Measurements from ENCODE around the gene CD3E.

Gene CD3E

GRCh38 chr11:118364956-118365615, 60.6 kb downstream of the CD3E start:
- Histone ChIP-seq H3K36me3 (ENCODE audit: control insufficient read depth, insufficient read depth, low read length) (no peaks in the 10 kb centered on the region), H3K27me3 (ENCODE audit: control insufficient read depth, insufficient read depth, low read length) (no peaks in the 10 kb centered on the region), H3K4me1 (ENCODE audit: control insufficient read depth, insufficient read depth, low read length) (peaks cover 4% of the 10 kb centered on the region), H3K9me3 (ENCODE audit: control insufficient read depth, insufficient read depth, low read length) (no peaks in the 10 kb centered on the region), H3K9ac (ENCODE audit: low read depth, low read length) (no peak overlapping the region), H3K4me3 (ENCODE audit: low read depth, low read length) (no peak overlapping the region)

Data from iPS-15b (cell line).